ENCODE data around the gene MBP.

Gene MBP

DNA sequence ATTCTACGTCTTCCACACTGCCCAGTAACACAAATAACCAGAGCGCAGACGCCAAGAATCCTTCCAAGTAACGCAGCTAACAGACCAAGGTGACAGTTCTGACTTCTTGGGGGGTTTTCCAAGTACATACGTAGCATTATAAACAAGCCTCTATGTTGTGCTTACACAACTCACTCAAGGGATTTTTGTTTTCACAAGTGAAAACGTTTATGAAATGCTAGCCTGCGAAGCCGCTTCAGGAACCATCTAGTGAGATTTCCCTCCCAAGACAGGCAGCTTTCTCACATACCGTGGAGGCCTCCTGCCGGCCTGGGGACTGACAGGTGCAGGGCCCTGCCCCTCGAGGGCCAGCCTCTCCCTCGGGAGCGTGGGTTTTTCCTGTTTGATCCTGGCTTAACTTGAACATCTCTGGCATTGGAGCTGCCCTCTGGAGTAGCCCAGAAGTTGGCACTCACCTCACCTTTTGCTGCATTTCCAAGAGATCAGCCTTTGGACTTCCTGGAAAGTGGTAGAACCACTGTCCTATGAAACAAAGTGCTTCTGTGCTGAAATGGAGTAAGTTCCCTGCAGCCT, 151.1 kb downstream of the MBP start:
- no peaks in the 10 kb centered on the region for H3K27me3 Mint-ChIP-seq
- H3K36me3 Mint-ChIP-seq, result peaks cover 2% of the 10 kb centered on the region
- no peak overlapping the region for H3K4me3 Mint-ChIP-seq
- H3K4me1 Mint-ChIP-seq, result peaks cover 8% of the 10 kb centered on the region
- no peaks in the 10 kb centered on the region for H3K9me3 Mint-ChIP-seq
- no peak overlapping the region for H3K27ac Mint-ChIP-seq

DNA sequence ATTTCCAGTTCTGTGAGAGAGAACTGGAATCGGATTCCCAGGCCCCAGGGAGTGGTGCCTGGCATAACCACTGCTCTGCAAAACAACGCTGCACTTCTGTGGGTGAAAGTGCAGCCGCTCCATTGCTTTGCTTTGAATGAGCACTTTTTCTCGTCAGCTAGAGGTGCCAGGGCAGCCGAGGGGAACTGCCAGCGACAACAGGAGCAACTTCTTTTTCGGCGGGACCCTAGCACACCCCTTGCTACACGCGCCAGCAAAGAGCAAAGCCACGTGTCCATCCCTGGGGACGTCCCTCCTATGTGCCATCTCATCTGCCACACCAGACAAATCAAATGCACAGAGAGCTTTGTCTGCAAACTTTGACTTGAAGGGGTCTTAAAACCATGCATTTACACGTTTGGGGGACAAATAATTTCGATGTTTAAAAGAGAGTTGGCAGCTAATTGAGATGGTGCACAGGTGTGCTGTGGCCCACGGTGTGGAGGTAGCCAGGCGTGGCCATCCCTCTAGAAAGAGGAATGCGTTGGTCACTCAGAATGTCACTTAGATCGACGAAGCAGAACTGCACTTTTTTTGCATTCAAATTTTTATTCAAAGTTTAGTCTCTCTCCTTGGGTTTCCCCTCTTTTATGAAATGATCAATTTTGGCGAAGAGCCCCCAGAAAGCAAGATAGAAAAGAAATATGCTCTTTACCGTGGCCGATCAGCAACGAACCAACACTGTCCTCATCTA, 151.8 kb downstream of the MBP start:
- Mint-ChIP-seq H3K36me3 (peaks cover 2% of the 10 kb centered on the region), H3K4me3 (no peak overlapping the region), H3K27ac (no peak overlapping the region), H3K4me1 (peaks cover 8% of the 10 kb centered on the region), H3K27me3 (no peaks in the 10 kb centered on the region), H3K9me3 (no peaks in the 10 kb centered on the region)

DNA sequence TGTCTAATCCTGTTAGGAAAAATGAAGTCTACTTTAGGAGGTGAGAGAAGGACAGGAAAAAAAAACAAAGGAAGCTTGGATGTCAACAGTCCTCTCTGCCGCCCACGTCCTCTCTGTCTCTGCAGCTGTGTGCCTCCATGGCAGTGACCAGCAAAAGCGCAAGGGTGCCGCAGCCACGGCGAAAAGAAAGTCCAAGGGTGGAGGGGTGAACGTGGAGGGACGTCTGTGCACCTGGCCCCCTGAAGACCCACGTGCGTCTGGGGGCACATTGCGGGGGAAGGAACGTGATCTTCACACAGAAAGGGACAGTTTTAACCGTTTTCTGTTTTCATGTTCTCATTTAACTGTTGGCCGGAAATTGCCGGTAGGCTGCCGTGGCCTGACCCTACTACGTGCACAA, 152.7 kb downstream of the MBP start:
- Mint-ChIP-seq H3K27me3 (no peaks in the 10 kb centered on the region), H3K4me1 (peaks cover 8% of the 10 kb centered on the region), H3K36me3 (peaks cover 2% of the 10 kb centered on the region), H3K9me3 (no peaks in the 10 kb centered on the region), H3K27ac (no peak overlapping the region), H3K4me3 (no peak overlapping the region)

DNA sequence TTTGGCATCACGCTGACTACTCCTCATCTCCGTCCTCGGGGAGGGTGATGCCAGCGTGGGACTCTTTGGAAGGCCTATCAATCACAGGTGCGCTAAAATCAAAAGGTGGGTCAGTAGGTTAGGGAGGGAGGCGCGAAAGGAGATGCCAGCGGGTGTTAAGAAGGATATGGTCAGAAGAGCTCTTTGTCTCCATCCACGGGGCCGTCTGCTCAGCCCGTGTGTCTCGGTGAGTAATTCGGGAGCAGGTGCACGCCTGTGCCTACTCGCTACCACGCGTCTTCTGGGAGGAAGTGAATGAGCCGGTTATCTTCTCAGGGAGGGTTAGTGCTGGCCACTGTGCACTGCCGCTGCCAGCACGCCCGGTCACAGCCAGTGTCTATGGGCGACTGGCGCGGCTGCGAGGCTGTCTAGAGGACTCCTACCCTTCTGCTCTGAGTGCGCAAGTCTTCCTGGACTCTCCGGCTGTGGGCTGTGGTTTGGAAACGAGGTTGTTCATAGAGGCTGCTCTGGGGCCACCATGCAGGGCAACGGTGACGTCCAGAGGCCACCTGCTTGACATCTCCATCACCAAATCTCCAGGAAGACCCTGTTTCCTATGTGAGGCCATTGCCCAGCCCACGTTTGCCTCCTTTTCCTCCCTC, 153.4 kb downstream of the MBP start:
- Mint-ChIP-seq H3K9me3 (no peaks in the 10 kb centered on the region), H3K36me3 (peaks cover 3% of the 10 kb centered on the region), H3K27me3 (no peaks in the 10 kb centered on the region), H3K4me3 (no peak overlapping the region), H3K27ac (no peak overlapping the region), H3K4me1 (peaks cover 8% of the 10 kb centered on the region)

DNA sequence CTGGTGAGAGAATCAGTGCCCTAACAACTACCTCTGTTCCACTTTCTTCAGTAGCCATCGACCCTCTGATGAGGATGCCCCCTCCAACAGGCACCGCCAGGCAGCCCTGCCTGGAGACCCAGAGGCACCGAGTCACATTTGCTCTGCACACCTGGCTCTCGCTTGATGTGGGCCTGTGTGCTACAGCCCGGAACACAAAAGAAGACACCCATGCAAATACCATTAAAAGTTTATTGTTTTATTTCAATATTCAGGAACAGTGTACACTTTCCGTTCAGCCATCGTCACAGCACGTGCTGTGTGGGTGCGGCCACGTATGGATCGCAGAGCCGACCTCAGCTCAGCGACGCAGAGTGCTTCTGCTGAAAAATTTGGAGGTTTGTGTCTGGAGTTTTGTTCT, 154.0 kb downstream of the MBP start:
- Mint-ChIP-seq H3K36me3 (peaks cover 3% of the 10 kb centered on the region), H3K27ac (no peak overlapping the region), H3K4me1 (peaks cover 7% of the 10 kb centered on the region), H3K4me3 (no peak overlapping the region), H3K27me3 (no peaks in the 10 kb centered on the region), H3K9me3 (no peaks in the 10 kb centered on the region)

DNA sequence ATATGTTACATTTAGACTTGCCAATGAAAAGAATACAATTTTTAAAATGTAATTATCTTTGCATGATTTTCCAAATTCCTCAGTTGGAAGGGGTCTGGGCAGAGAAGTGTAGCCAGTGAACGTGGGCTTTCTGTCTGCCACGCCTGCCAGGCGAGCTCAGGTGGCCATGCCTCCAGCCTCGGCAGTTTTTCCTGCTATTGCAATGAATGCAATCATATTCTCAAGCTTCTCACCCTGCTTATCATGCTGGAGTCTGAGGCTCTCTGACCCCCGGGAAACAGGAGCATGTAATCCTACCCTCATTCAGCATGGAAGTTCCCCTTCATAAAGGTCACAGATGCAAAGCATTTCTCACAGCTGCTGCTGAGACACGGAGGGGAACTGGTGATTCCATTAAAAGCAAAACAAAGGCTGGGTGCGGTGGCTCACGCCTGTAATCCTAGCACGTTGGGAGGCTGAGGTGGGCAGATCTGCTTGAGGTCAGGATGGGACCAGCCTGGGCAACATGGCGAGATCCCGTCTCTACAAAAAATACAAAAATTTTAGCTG, 154.8 kb downstream of the MBP start:
- H3K9me3 Mint-ChIP-seq, result no peaks in the 10 kb centered on the region
- H3K36me3 Mint-ChIP-seq, result peaks cover 3% of the 10 kb centered on the region
- H3K4me3 Mint-ChIP-seq, result no peak overlapping the region
- no peaks in the 10 kb centered on the region for H3K27me3 Mint-ChIP-seq
- H3K4me1 Mint-ChIP-seq, result no peaks in the 10 kb centered on the region
- peak overlapping the region; percentile 17 for H3K27ac Mint-ChIP-seq

DNA sequence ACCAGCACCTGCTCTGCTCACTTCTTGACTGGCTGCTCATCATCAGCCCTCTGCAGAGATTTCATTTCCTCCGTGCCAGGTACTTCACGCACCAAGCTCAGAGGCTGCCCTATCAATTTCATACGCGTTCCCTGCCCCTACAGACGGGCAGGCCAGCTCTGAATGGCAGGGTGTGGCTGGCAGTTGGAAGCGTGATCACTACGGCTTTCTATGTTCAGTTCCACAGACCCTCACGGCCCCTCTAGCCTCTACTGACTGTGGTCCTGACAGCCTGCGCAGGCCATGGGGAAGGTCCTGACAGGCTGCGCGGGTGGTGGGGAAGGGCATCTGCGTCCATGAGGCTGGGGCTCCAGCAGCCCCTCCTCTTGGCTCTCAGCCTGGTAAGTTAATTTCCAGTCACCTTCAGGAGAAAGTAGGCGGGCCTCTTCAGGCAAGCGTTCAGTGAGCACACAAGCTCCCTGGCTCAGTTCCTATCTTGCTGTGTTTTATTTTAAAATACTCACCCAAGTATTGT, 155.4 kb downstream of the MBP start:
- peak overlapping the region; percentile 30 for H3K27ac Mint-ChIP-seq

DNA sequence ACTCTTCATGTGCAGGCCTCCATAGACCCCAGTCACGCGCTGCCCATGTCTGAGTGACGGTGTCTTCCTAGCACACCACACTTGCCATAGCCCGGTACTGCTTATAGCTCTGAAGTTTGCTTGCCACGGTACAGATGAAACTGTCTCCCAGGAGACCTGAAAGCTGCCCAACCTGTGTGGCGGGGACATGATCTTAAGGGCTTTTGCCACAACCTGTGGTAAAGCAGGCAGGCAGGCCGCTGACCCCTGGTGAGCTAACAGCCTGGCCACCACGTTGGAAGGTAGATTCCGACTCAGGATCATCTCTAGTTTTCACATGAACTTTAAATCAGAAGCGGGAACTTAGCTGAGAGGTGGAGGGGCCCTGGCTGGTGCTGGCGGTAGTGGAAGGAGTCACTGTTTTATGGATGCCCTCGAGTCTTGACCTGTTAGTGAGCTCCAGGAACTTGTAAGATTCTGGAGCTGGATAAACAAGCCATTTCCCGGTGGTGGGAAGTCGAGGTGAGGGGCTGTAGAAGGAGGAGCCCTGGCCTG, 156.9 kb downstream of the MBP start:
- H3K27me3 Mint-ChIP-seq, result no peaks in the 10 kb centered on the region
- peaks cover 9% of the 10 kb centered on the region for H3K4me1 Mint-ChIP-seq
- no peak overlapping the region for H3K27ac Mint-ChIP-seq

More for the DNA sequence above, 155.4 kb downstream of the MBP start:
- Mint-ChIP-seq H3K9me3 (no peaks in the 10 kb centered on the region), H3K4me1 (no peaks in the 10 kb centered on the region), H3K27me3 (no peaks in the 10 kb centered on the region), H3K4me3 (no peak overlapping the region), H3K36me3 (peaks cover 3% of the 10 kb centered on the region)

DNA sequence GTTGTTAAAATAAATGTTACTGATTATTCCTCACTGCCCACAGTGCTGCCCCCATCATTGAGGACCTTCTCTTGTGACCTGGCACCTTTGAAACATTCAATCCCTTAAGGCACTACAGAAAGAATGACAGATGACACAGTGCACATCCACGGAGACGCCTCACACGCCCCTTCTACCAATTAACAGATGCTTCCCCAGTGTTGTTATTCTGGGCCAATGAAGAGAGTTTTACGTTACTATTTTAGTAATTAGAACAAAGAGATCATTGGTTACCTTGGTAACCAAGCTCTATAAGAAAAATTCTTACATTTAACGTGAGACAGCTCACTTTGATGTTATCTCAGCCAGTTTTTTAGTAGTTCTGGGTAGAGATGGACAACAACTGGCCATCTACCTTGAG, 158.2 kb downstream of the MBP start:
- Mint-ChIP-seq H3K36me3 (peaks cover 3% of the 10 kb centered on the region), H3K27ac (no peak overlapping the region), H3K4me1 (peaks cover 9% of the 10 kb centered on the region), H3K27me3 (no peaks in the 10 kb centered on the region), H3K4me3 (no peak overlapping the region), H3K9me3 (no peaks in the 10 kb centered on the region)

More for the DNA sequence above, 156.9 kb downstream of the MBP start:
- H3K36me3 Mint-ChIP-seq, result peaks cover 3% of the 10 kb centered on the region
- no peaks in the 10 kb centered on the region for H3K9me3 Mint-ChIP-seq
- H3K4me3 Mint-ChIP-seq, result no peak overlapping the region

DNA sequence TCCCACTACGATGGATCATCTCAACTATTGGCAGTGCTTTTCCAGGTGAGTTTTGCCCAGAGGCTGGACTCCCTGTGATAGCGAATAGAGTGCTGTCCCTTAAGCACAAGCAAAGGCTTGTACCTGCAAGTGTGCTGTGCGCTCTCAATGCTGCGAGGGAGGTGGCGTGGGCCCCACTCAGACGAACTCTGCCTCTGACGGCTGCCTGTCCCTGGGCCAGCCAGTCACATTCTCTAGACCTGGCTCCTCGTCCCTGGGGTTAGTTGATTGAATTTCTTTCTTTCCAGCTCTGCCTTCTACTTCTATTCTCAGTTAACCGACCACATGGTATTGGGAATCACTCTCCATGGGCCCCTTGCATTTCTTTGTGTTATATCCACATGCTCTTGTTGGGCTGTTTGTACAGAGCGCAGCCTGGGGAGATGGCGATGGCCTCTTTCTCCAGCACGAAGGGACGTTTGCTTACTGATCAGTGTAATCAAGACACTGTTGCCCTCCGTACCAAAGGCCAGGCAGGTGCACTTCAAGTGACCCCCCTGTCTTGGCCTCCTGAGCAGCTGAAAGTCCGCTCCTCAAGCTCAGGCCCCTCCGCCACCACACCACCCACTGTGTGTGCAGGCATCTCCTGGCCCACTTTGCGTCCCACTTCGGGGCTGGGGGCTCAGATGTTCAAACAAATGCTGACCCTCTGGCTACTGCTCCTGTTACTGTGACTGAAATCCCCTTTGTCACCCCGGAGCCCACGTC, 158.9 kb downstream of the MBP start:
- no peak overlapping the region for H3K27ac Mint-ChIP-seq
- peaks cover 1% of the 10 kb centered on the region for H3K36me3 Mint-ChIP-seq
- H3K4me3 Mint-ChIP-seq, result no peak overlapping the region

DNA sequence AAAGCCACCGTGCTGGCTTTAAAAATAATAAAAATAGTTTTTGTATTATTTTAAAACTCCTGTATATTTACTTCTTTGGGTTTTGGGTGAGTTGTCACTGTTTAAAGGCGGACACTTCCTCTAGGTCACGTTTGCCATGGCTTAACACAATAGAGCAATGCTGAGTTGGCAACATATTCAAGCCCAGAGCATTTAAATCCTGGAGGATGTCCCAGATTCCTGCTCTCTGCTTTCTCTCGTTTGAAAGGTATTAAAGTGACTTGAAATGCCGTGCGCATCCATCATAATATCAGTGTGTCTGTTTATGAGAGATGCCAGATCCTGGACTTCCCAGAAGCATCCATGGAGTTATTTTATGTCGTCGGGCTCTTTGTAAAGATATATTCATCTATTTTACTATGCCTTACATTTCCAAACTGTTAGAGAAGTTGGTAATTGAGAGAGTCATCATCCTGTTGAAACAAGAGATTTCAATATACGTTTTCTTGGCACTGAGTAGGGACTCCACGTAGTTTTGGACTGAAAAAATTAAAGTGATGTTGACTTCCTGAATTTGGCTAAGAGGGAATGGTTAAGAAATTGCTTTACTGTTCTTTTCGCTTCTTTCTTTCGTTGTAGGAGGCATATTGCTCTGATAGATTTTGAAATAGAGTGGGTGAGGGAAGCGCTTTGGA, 159.6 kb downstream of the MBP start:
- Mint-ChIP-seq H3K4me1 (peaks cover 9% of the 10 kb centered on the region), H3K9me3 (no peaks in the 10 kb centered on the region), H3K4me3 (no peak overlapping the region), H3K27ac (no peak overlapping the region), H3K27me3 (no peaks in the 10 kb centered on the region), H3K36me3 (peaks cover 1% of the 10 kb centered on the region)

More for the DNA sequence above, 158.9 kb downstream of the MBP start:
- no peaks in the 10 kb centered on the region for H3K9me3 Mint-ChIP-seq
- peaks cover 9% of the 10 kb centered on the region for H3K4me1 Mint-ChIP-seq
- H3K27me3 Mint-ChIP-seq, result no peaks in the 10 kb centered on the region

DNA sequence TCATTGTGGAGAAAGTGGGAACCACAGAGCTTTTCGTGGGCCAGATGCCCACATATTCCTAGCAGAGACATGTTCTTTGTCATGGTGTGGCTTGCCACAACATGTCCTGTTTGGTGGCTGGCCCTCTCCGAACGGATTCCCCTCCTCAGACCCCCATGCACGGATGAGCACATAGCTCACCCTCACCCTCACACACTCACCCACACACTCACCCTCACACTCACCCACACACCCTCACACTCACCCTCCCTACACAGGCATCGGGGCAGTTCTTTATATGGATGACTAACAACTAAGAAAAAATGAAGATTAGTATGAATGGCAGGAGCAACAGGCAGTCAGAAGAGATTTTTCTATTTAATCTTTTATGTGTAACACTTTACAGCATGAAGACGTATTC, 160.3 kb downstream of the MBP start:
- Mint-ChIP-seq H3K27ac (peak overlapping the region; percentile 32), H3K36me3 (peaks cover 1% of the 10 kb centered on the region)

DNA sequence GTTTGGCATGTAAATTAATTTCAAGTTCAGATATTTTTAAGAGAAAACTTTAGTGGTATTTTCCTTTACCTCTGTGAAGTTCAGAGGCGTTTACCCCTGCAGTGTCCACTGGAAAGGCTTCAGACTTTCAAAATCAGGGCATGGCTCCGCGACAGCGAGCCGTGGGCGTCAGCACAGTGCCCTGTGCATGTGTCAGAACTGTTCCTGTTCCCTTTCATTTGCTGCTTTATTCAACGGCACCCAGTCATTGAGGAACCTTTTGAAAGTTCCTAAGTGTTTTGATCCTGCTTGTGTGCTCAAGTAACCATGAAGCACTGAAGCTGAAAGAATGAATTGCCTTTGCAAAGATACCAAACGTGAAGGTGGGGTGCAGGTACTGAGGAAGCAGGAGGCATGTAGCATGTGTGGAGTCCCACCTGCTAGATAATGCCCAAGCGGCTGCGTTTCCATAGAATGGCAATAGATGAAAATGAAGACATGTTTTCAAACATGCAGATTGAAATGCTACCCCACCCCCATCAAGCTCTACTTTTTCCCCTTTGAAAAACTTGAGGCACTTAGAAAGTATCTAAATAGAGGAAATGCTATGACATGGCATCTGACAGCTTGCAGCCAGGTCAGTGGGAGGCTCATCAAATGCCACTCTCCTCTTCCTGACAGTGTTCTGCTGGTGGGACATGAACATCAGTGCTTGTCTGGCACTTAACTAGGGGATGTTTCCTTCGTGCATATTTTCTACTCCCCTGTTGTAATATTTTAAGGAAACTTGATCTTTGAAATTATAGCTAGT, 161.6 kb downstream of the MBP start:
- Mint-ChIP-seq H3K27ac (no peak overlapping the region), H3K4me1 (peaks cover 9% of the 10 kb centered on the region), H3K36me3 (peaks cover 1% of the 10 kb centered on the region), H3K9me3 (no peaks in the 10 kb centered on the region), H3K4me3 (no peak overlapping the region), H3K27me3 (no peaks in the 10 kb centered on the region)

More for the DNA sequence above, 160.3 kb downstream of the MBP start:
- no peaks in the 10 kb centered on the region for H3K27me3 Mint-ChIP-seq
- H3K4me3 Mint-ChIP-seq, result no peak overlapping the region
- peaks cover 9% of the 10 kb centered on the region for H3K4me1 Mint-ChIP-seq
- no peaks in the 10 kb centered on the region for H3K9me3 Mint-ChIP-seq
